IPS DF 19.7 (cell line): ENCODE data around the gene POLR3E.
"Not testable (repeated sequence)": the region's sequence is repeated elsewhere in the genome, so short reads cannot be mapped to it uniquely, and the experiment has no call there.

Experiments
- DNase-seq: peaks from one replicate; pipeline ENCODE4 v3.0.0-alpha.2; 2013; ENCODE audit warnings: low read depth, low spot score

The POLR3E gene

DNA sequence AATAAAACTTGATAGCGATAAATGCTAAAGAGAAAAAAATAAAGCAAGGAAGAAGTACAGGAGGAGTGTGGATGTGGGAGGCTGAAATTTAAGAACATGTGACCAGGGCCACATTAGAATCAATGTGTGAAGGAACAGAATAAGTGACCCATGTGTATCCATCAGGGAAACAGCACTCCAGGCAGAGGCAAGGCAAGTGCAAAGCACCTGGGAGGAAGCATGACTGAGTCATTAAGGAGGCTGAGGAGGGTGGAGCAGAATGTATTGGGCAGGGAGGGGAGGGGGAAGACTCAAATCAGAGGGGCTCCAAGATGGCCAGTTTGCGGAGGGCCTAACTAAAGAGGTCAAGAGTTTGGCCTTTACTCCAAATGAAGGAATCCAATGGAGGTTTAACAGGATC is 69.2 kb downstream of the POLR3E start:
- DNase-seq = no peak

DNA sequence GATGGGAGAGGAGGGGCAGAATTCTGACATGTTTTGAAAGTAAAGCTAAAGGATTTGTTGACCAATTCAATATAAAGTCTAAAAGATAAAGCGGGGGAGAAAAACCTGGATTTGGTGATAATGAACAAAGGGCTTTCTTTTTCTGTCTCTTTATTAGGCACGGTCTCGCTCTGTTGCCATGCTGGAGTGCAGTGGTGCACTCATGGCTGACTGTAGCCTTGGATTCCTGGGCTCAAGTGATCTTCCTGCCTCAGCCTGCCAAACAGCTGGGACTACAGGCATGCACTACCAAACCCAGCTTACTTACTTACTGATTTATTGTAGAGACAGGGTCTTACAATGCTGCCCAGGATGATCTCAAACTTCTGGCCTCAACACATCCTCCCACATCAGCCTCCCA is 69.7 kb downstream of the POLR3E start:
- no peak for DNase-seq

DNA sequence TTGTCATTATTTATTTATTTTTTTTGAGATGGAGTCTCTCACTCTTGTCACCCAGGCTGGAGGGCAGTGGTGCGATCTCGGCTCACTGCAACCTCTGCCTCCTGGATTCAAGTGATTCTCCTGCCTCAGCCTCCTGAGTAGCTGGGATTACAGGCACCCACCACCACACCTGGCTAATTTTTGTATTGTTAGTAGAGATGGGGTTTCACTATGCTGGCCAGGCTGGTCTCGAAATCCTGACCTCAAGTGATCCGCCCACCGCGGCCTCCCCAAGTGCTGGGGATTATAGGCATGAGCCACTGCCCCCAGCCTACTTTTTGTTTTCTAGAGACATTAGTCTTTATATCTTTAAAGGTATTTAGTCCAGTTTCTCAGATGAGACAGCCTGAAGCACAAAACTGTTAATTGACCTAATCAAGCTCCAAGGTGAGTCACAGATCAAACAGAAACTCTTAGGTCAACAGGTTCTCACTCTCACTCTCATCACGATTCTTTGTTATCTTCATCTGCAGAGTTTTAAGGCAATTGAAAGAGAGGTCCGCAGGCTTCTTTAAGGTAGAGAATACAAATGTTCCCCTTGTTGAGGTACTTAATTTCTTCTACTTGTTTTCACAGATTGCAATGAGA is 71.1 kb downstream of the POLR3E start:
- not testable (repeated sequence) for DNase-seq

DNA sequence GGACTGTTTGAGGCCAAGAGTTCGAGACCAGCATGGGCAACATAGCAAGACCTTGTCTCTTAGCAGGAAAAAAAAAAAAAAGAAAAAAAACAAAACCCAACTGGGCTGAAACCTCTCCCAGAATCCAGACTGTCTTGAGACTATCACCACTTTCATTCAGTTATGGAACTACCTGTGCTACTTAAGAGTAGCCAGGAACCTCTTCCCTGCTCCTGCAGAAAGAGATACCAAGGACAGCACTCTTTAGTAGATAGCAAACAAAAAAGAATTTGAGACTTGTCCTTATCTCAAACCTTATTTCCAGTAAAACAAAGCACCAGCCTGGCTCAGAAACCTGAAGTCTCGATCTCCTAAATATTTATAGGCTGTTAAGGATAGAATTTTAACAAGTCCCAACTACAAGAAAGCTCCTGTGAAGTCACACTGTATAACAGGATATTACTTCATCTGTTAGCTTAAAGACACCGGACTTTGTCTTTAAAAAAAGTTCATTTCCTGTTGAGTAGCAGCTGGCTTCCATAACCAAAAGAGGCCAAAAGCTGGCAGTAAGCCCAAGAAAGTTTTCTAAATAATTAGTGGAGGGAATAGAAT is 72.1 kb downstream of the POLR3E start:
- DNase-seq = no peak

DNA sequence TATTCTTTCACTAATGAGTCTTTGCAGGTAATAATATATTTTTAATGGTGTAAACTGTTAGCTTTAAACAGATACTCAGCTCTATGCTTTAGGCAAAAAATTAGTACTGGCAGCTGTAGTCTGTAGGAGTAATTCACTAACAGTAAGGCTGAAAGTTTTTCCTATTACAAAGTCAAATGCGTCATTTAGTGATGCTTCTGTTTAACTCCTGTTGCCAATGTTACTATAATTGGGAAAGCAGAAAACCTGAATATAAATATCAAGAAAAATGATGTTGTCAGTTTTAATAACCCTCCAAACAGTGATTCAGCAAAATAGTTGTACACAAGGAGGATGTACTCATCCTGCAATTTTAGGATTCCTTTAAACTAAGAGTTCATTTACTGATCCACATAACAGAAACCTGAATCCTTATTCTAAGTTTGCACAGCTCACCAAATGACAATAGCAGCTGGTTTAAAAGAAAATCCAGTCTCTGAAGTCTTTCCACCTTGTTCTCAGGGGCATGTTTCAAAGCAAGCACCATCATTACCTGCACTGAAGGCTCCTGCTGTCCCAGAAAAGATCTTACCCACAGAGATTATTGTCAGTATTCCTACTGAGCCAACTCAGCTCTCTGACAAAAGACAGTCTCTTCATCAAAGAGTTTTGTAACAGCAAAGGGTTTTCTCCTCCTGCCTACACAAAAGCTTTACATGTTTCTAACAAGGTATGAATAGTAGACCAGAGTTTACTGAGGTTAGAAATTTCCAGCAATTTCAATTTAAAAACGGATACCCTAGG is 73.0 kb downstream of the POLR3E start:
- no peak for DNase-seq

DNA sequence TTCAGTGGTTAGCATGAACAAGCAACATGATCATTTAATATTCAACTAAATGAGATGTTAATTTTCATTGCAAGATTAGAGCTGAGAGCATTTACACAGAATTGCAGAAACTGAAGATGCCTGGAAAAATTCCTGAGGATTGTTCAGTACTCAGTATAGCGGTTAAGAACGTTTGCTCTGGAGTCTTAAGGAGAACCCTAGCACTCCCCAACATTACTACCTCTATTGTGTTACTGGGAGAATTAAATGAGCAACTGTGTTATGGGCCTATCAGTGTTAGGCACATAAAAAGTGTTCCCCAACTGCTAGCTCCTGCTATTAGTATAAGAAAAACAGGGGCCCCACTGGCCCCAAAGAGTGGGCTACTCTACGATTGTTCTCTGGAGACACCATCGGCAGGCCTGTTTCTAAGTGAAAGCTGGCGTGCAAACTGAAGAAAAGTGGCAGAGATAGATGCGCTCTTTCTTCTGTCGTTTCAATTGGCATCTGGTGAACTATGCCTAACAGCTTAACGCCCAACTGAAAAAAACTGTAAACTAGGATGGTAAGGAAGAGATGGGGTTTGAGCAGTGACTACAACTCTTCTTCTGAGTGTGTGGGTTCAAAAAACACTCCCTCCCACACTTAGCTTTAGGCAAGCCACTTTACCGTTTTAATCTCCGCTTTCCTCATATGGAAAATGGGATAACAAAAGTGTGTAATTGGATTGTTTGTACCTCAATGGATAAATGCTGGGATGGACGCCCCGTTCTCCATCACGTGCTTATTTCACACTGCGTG is 75.9 kb downstream of the POLR3E start:
- no peak for DNase-seq

DNA sequence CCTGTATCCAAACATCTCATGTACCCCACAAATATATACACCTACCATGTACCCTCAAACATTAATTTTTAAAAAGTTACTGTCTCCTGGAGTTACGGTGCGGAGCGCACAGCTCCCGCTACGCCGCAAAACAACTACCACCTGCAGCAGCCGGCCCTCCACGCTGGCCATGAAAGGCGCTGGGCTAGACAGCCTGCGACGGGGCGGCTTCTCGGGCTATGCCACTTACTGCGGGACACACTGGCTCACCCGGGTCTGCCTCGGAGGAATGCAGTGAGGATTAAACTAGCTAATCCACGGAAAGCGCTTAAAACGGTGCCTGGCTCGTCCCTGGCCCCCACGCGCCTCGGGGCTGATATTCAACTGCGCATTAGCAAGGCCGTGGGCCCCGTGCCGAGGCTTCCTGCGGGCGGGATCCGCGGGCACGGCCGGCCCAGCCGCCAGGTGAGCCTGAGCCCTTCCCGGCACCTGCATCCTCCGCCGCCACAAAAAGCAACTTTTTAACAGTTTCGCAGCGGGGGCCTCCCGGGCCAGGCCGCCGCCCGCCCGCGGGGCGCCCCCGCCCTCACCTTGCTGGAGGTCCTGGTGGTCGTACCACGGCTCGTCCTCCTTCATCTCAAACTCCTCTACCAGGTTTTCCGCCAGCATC is 76.6 kb downstream of the POLR3E start:
- DNase-seq = no peak

DNA sequence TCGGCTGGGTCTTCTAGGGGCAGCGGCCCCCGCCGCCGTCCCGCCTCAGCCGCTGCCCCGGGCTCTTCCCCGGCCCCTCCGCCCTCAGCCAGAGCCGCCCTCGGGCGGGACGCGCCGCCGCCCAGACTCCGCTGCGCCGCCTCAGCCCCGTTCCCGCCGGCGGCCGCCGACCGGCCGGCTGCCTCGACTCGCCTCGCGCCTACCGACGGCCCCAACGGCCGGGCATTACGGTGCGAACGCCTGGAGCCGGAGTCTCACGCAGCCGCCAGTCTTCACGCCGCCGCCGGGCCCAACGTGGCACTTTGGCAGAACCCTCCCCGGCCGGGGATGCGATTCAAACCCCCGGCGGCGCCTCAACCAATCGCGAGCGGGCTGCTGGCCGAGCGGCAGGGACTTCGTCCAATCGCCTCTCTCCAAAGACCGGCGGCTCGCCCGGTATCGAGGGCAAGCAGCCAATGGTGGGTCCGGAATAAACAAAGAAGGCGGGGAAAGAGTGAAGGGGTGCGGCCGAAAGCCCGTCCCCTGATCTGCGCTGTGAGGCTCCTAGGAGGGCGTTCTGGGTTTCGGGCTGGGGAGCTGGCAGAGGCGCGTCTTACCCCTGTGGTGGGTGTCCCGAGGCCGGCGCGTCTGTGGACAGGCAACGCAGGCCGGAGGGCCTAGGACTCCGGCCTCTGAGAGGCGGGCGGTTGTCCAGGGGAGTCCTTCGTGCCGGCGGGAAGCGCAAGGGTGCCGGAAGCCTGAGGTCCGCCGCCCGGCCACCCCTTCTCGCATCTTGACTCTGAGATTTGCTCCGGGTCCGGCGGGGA is 77.3 kb downstream of the POLR3E start, which contains the start of gene CDR2:
TSS of gene CDR2 (minus strand) at position 309 of the 806 bp plus-strand sequence. CDS start 310 bp downstream, outside the sequence.
- peak; percentile 82 for DNase-seq

DNA sequence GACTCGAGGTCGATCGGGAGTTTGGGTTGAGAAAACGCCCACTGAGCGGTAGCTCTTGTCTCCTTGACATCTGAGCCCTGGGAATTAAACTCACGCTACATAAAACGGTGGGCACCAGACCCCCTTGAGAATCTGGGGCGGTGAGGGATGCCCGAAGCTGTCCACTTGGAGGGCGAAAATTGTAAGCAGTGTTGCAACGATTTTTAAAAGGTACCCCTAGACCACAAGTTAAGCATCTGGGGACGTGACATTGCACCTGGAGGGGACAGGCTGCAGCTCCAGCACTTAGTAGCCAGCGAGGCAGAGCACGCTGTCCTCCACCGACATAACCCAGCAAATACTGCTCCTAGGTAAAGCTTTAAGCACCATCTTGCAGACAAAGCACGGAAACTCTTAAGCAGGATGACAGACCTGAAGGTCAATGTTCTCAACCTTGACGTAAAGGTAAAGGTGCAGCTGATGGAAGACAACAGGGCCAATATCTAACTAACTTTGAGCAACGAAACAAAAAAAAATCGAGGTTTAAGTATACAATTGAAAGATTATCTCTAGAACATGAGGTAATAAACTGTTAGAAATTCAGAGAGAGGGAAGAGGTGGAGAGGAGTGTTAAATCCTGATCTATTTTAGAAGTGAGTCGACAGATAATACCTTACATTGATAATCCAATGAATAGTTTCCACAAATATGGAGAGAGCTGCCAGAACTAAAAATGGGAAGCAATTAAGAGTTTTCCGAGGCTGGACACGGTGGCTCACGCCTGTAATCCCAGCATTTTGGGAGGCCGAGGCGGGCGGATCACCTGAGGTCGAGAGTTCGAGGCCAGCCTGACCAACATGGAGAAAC is 78.1 kb downstream of the POLR3E start:
- no peak for DNase-seq

DNA sequence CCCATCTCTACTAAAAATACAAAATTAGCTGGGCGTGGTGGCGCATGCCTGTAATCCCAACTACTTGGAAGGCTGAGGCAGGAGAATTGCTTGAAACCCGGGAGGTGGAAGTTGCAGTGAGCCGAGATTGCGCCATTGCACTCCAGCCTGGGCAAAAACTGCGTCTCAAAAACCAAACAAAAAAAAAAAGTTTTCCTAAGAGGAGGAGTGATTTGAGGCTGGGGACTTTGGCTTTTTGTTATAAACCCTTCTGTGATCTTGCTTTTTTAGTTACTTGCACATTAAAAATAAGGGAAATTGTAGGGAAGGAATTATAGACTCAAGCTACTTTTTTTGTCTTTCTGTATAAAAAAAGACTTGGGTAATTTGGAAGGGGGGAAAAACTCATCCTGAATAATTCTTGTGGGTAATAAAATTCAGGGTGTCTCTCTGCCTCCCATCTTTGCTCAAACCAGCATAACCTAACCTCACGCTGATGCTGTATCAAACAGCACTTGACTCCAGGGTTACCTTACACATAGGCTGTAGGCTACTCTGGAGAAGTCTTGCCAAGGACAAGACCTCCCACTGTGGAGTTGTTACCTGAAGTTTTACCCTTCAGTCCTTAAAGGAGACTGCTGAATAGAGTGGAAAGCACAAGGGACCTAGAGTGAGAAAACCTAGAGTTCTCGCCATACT is 78.9 kb downstream of the POLR3E start:
- no peak for DNase-seq

DNA sequence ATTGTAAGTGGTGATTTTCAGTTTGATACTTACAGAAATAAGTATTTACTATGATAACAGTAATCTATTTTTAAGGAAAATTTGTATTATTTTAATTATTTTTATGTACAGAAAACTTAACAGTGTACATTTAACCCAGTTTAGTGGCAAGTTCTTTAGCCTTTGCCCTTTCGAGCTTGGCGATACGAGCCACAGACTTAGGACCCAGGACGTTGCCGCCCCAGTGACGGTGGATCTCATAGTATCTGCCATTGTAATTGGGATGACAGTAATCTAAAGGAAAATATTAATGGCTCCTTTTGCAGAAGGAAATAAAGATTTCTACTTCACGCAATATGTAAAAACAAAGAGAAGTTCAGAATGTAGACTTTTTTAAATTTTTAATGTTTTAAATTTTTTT is 82.4 kb downstream of the POLR3E start:
- DNase-seq = no peak

DNA sequence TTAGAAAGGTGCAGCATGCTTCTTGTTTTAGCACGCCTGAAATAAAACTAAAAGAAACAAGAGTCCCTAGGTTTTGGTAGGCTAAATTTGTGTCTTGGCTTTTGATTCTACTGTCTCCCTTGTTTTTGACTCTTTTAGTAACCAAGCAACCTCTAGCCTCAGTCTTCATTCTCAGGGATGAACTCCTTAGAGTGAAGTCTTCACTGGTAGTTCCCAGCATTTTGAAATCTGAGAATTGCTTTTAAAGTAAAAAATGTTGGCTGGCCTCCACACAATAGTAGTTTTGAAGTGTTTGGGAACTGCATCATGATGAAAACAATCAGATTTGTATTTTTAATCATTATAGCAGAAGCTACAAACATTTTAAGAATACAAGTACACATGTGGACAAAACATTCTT is 83.3 kb downstream of the POLR3E start:
- DNase-seq = no peak

DNA sequence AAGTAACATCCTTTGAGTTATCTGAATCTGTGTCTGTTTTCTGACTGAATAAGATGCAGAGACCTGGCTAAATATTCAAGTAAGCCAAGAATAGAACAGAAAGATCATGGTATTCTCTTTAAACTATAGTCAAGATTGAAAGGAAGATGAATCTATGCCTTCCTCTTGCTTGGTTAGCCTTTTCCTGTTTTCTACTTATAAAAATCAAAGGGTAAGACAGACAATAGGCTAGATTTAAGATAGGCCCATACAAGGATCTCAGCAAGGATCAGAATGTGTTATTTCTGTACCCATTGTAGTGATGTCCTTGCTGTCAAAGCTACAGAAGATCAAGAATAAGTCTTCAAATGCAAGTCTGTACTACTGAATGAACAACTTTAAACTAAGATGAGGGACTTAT is 84.2 kb downstream of the POLR3E start:
- DNase-seq = no peak

DNA sequence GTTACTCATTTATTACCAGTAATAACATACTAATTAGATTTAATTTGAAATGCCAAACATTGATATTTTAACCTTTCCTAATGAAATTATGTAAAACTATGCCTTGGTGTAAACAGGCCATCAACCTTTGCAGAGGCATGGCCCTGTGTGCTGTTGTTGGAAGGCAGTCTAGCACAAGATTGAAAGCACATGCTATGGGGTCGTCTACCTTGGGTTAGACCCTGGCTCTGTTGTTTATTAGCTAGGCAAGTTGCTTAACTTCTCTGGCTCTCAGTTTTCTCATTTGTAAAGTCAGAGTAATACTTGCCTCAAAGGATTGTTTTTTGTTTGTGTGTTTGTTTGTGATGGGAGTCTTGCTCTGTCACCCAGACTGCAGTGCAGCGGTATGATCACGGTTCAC is 86.6 kb downstream of the POLR3E start:
- no peak for DNase-seq
